GM21381 (cell line): ENCODE data around the gene CRK.
"Not testable (repeated sequence)": the region's sequence is repeated elsewhere in the genome, so short reads cannot be mapped to it uniquely, and the experiment has no call there.

Experiments
- ATAC-seq: cut with Tn5 transposase; IDR thresholded peaks from one replicate; pipeline ENCODE4 v1.9.1; 2021; ENCODE audit warnings: mild to moderate bottlenecking, moderate library complexity; ENCODE audit not compliant: unreplicated experiment

The CRK gene

GRCh38 chr17:1431631-1432104 lies 24.4 kb downstream of the CRK start:
- ATAC-seq = no peak

GRCh38 chr17:1423456-1424135 lies 32.4 kb downstream of the CRK start:
- no peak for ATAC-seq

GRCh38 chr17:1422885-1423284 lies 33.1 kb downstream of the CRK start:
- no peak for ATAC-seq

- no peak for ATAC-seq
Measured at GRCh38 chr17:1421470-1421869, 34.6 kb downstream of the CRK start.

GRCh38 chr17:1420981-1421380 lies 35.1 kb downstream of the CRK start:
- ATAC-seq = no peak

- ATAC-seq = no peak
Measured at GRCh38 chr17:1420163-1420562, 35.9 kb downstream of the CRK start.

GRCh38 chr17:1418476-1418875 lies 37.6 kb downstream of the CRK start:
- ATAC-seq = not testable (repeated sequence)

GRCh38 chr17:1416414-1416813 lies 39.6 kb downstream of the CRK start:
- no peak for ATAC-seq

GRCh38 chr17:1414634-1415033 lies 41.4 kb downstream of the CRK start:
- no peak for ATAC-seq

GRCh38 chr17:1414001-1414574 lies 41.9 kb downstream of the CRK start:
- no peak for ATAC-seq

- ATAC-seq = no peak
Measured at GRCh38 chr17:1413281-1413791, 42.7 kb downstream of the CRK start.

- ATAC-seq = no peak
Measured at GRCh38 chr17:1412185-1413110, 43.6 kb downstream of the CRK start.

GRCh38 chr17:1402262-1402586 lies 53.8 kb downstream of the CRK start:
- no peak for ATAC-seq

- ATAC-seq = peak; percentile 94
Measured at GRCh38 chr17:1399679-1400512, 56.1 kb downstream of the CRK start, which contains the start of gene YWHAE. Gene YWHAE, minus strand, starts transcription at chr17:1400222. Its CDS starts 112 bp downstream, at chr17:1400110.

- peak; percentile 8 for ATAC-seq
Measured at GRCh38 chr17:1398931-1399678, 56.9 kb downstream of the CRK start.

GRCh38 chr17:1398028-1398427 lies 58.0 kb downstream of the CRK start:
- no peak for ATAC-seq

- ATAC-seq = not testable (repeated sequence)
Measured at GRCh38 chr17:1395876-1396665, 60.0 kb downstream of the CRK start.

- ATAC-seq = no peak
Measured at GRCh38 chr17:1391577-1391976, 64.5 kb downstream of the CRK start.
